WTC11 (cell line): ENCODE data around the gene ZNF80. TPM values are rescaled to one million over a fixed set of nuclear protein-coding genes. Genes with fewer than 3 reads are reported as not detected.

Source experiments
- ATAC-seq: fragments of 200-7000 bp; cut with Tn5 transposase; 2 replicates; pipeline ENCODE4 v1.10.0; 2021; ENCODE audit warnings: mild to moderate bottlenecking, moderate library complexity
- CTCF ChIA-PET: fragments of 300-600 bp; sonication (Branson Sonifier 250); formaldehyde crosslinking; loops from one replicate; lab custom pipeline; 2021; ENCODE audit warnings: antibody characterized with exemption; lab: Charles Lee
- POLR2A ChIA-PET: fragments of 350-600 bp; sonication (Branson Sonifier 250); formaldehyde crosslinking; loops from one replicate; lab custom pipeline; 2021; ENCODE audit warnings: antibody characterized with exemption; lab: Charles Lee
- DNase-seq: peaks from one replicate; pipeline ENCODE4 v3.0.0; 2021; ENCODE audit warnings: low spot score
- H3K27ac Mint-ChIP-seq: 2 replicates; pipeline ENCODE4 v1.8.0; 2021; ENCODE audit warnings: mixed read lengths
- H3K27me3 Mint-ChIP-seq: 2 replicates; pipeline ENCODE4 v1.8.0; 2021; ENCODE audit warnings: low read depth, mild to moderate bottlenecking, moderate library complexity, mixed read lengths
- H3K36me3 Mint-ChIP-seq: 2 replicates; pipeline ENCODE4 v1.8.0; 2021; ENCODE audit warnings: mixed read lengths
- H3K4me1 Mint-ChIP-seq: 2 replicates; pipeline ENCODE4 v1.8.0; 2022; ENCODE audit warnings: mixed read lengths
- H3K4me3 Mint-ChIP-seq: 2 replicates; pipeline ENCODE4 v1.8.0; 2021; ENCODE audit warnings: mild to moderate bottlenecking, moderate library complexity, mixed read lengths
- H3K9me3 Mint-ChIP-seq: 2 replicates; pipeline ENCODE4 v1.8.0; 2021; ENCODE audit warnings: mixed read lengths
- AFF4 ChIP-seq: sonication (generic); formaldehyde crosslinking; IDR thresholded peaks from 2 replicates; pipeline ENCODE4 v1.8.1; 2023; ENCODE audit warnings: mild to moderate bottlenecking, missing genetic modification reagents, borderline replicate concordance
- CREB1 ChIP-seq: sonication (generic); formaldehyde crosslinking; IDR thresholded peaks from 2 replicates; pipeline ENCODE4 v1.8.0; 2023; ENCODE audit warnings: mild to moderate bottlenecking, missing genetic modification reagents
- FOXP1 ChIP-seq: sonication (generic); formaldehyde crosslinking; IDR thresholded peaks from 2 replicates; pipeline ENCODE4 v1.8.0; 2022; ENCODE audit warnings: missing genetic modification reagents, mild to moderate bottlenecking, moderate library complexity, borderline replicate concordance
- GTF2I ChIP-seq: fragments of 250-450 bp; sonication (Bioruptor Pico); conservative IDR thresholded peaks from 2 replicates; pipeline ENCODE4 v1.4.0; 2021; ENCODE audit warnings: mild to moderate bottlenecking
- IRF1 ChIP-seq: sonication (generic); formaldehyde crosslinking; IDR thresholded peaks from 2 replicates; pipeline ENCODE4 v1.8.0; 2023; ENCODE audit warnings: missing genetic modification reagents
- MAX ChIP-seq: sonication (generic); formaldehyde crosslinking; IDR thresholded peaks from 2 replicates; pipeline ENCODE4 v1.8.0; 2022; ENCODE audit warnings: mild to moderate bottlenecking, missing genetic modification reagents
- MLX ChIP-seq: sonication (generic); formaldehyde crosslinking; IDR thresholded peaks from 2 replicates; pipeline ENCODE4 v1.8.1; 2023; ENCODE audit warnings: mild to moderate bottlenecking, missing genetic modification reagents, moderate library complexity
- NFE2L1 ChIP-seq: sonication (generic); formaldehyde crosslinking; IDR thresholded peaks from 2 replicates; pipeline ENCODE4 v1.8.1; 2023; ENCODE audit warnings: missing genetic modification reagents
- NR1H2 ChIP-seq: sonication (generic); formaldehyde crosslinking; IDR thresholded peaks from 2 replicates; pipeline ENCODE4 v1.9.0; 2021; ENCODE audit warnings: mild to moderate bottlenecking, moderate library complexity, missing genetic modification reagents
- OVOL2 ChIP-seq: fragments of 250-450 bp; sonication (Bioruptor Pico); IDR thresholded peaks from 2 replicates; pipeline ENCODE4 v1.9.0; 2021; ENCODE audit warnings: mild to moderate bottlenecking, borderline replicate concordance
- RORB ChIP-seq: fragments of 250-450 bp; sonication (Bioruptor Pico); IDR thresholded peaks from 2 replicates; pipeline ENCODE4 v1.9.0; 2021; ENCODE audit warnings: mild to moderate bottlenecking
- SMAD3 ChIP-seq: sonication (generic); formaldehyde crosslinking; IDR thresholded peaks from 2 replicates; pipeline ENCODE4 v1.8.0; 2022; ENCODE audit warnings: missing genetic modification reagents, mild to moderate bottlenecking, borderline replicate concordance
- SMAD4 ChIP-seq: sonication (generic); formaldehyde crosslinking; IDR thresholded peaks from 2 replicates; pipeline ENCODE4 v1.8.0; 2022; ENCODE audit warnings: mild to moderate bottlenecking, missing genetic modification reagents
- STAT6 ChIP-seq: sonication (generic); formaldehyde crosslinking; conservative IDR thresholded peaks from 2 replicates; pipeline ENCODE4 v1.8.1; 2023; ENCODE audit warnings: mild to moderate bottlenecking, low read depth, missing genetic modification reagents, moderate library complexity
- TEAD4 ChIP-seq: sonication (generic); formaldehyde crosslinking; IDR thresholded peaks from 2 replicates; pipeline ENCODE4 v1.8.0; 2022; ENCODE audit warnings: mild to moderate bottlenecking, missing genetic modification reagents
- ZBTB21 ChIP-seq: sonication (generic); formaldehyde crosslinking; IDR thresholded peaks from 2 replicates; pipeline ENCODE4 v1.8.1; 2023; ENCODE audit warnings: mild to moderate bottlenecking, missing genetic modification reagents, borderline replicate concordance
- ZNF263 ChIP-seq: sonication (generic); formaldehyde crosslinking; IDR thresholded peaks from 2 replicates; pipeline ENCODE4 v1.8.1; 2022; ENCODE audit warnings: low read depth, mild to moderate bottlenecking, moderate library complexity, missing genetic modification reagents
- ZNF317 ChIP-seq: sonication (generic); formaldehyde crosslinking; IDR thresholded peaks from 2 replicates; pipeline ENCODE4 v1.8.1; 2023; ENCODE audit warnings: low read depth, mild to moderate bottlenecking, moderate library complexity, missing genetic modification reagents, borderline replicate concordance
- ZNF396 ChIP-seq: fragments of 250-450 bp; sonication (Bioruptor Pico); IDR thresholded peaks from 2 replicates; pipeline ENCODE4 v1.8.0; 2021; ENCODE audit warnings: mild to moderate bottlenecking, moderate library complexity, borderline replicate concordance
- ZNF416 ChIP-seq: fragments of 250-450 bp; sonication (Bioruptor Pico); IDR thresholded peaks from 2 replicates; pipeline ENCODE4 v1.9.0; 2021; ENCODE audit warnings: mild to moderate bottlenecking, inconsistent platforms
- ZNF423 ChIP-seq: fragments of 250-450 bp; sonication (Bioruptor Pico); IDR thresholded peaks from 2 replicates; pipeline ENCODE4 v2.1.2; 2022; ENCODE audit warnings: mild to moderate bottlenecking, moderate library complexity
- ZNF512 ChIP-seq: sonication (generic); formaldehyde crosslinking; IDR thresholded peaks from 2 replicates; pipeline ENCODE4 v1.8.1; 2022; ENCODE audit warnings: missing genetic modification reagents, borderline replicate concordance
- total RNA-seq: library from RNA; stranded (reverse); gene quantifications from 3 replicates; pipeline ENCODE4 v1.2.3, GENCODE V29; 2021

Gene ZNF80
- total RNA-seq, 1 experiment from 2014 or later: not detected

GRCh38 chr3:114223143-114223542, 14.2 kb downstream of the ZNF80 start (continued):
- TF ChIP-seq ZNF512: no peak
- TF ChIP-seq SMAD4: no peak

GRCh38 chr3:114221881-114222264, 15.5 kb downstream of the ZNF80 start:
- H3K27ac Mint-ChIP-seq: no peak overlapping the region
- DNase-seq: no peak
- POLR2A ChIA-PET: no interaction called here

More at GRCh38 chr3:114221881-114222264, 15.5 kb downstream of the ZNF80 start:
- no peak overlapping the region for H3K4me3 Mint-ChIP-seq
- peaks cover 3% of the 10 kb centered on the region for H3K27me3 Mint-ChIP-seq
- peaks cover 9% of the 10 kb centered on the region for H3K4me1 Mint-ChIP-seq
- TF ChIP-seq SMAD3 (CRISPR knock-in tag) (no peak), ZNF416 (no peak), NFE2L1 (CRISPR knock-in tag) (no peak), ZNF317 (no peak), IRF1 (CRISPR knock-in tag) (no peak), ZNF396 (CRISPR knock-in tag) (no peak), GTF2I (CRISPR knock-in tag) (no peak), AFF4 (no peak), NR1H2 (CRISPR knock-in tag) (no peak), FOXP1 (CRISPR knock-in tag) (no peak), TEAD4 (CRISPR knock-in tag) (no peak), RORB (no peak), MAX (CRISPR knock-in tag) (no peak), CREB1 (CRISPR knock-in tag) (no peak), ZNF263 (CRISPR knock-in tag) (no peak), MLX (CRISPR knock-in tag) (no peak), STAT6 (CRISPR knock-in tag) (no peak), ZNF423 (CRISPR knock-in tag) (no peak), ZBTB21 (CRISPR knock-in tag) (no peak), OVOL2 (CRISPR knock-in tag) (no peak)
- TF ChIP-seq, all 79 proteins: peak for 0
- CTCF ChIA-PET: interaction anchor here (1.3 kb wide), 1 partner anchor 8 kb away, joined by 4 read pairs; no protein-coding TSS in a partner anchor
- Mint-ChIP-seq H3K36me3 (peaks cover 23% of the 10 kb centered on the region), H3K9me3 (peaks cover 28% of the 10 kb centered on the region)
- no peak for ATAC-seq
